Measurements from ENCODE around the gene ZNF521.

Gene ZNF521

DNA sequence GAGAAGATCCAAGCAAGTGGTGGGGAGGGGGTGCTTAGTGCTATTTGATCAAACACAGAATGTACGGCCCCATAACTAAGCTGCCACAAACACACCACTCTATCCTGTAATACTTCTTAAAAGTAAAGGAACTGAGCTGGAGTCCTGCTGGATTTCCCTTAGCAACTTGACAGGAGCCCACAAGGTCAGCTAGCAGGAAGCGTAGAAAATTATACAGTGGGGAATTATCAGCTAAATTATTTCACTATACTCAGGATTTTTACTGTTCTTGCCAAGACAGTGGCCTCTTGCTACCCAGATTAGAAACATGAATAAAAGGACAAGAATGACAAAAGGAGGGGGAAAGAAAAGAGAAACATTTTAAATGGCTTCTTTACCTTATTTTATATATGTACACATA lies 217.1 kb downstream of the ZNF521 start:
- no peak for TF ChIP-seq ZFP3 (CRISPR knock-in tag; IDR thresholded peaks at IDR 0.05)
- TF ChIP-seq GLIS3 (CRISPR knock-in tag; IDR thresholded peaks at IDR 0.05): no peak
- no peak for TF ChIP-seq CSDC2 (CRISPR knock-in tag; IDR thresholded peaks at IDR 0.05)
- TF ChIP-seq TOX (CRISPR knock-in tag; IDR thresholded peaks at IDR 0.05; ENCODE audit: borderline replicate concordance): no peak
- no peak for TF ChIP-seq RARB (CRISPR knock-in tag; IDR thresholded peaks at IDR 0.05)
- no peak for TF ChIP-seq OSR1 (CRISPR knock-in tag; IDR thresholded peaks at IDR 0.05)
- TF ChIP-seq ZNF8 (CRISPR knock-in tag; IDR thresholded peaks at IDR 0.05): no peak
- TF ChIP-seq ZC3H10 (CRISPR knock-in tag; IDR thresholded peaks at IDR 0.05): no peak
- TF ChIP-seq TCF4 (CRISPR knock-in tag; IDR thresholded peaks at IDR 0.05; ENCODE audit: borderline replicate concordance): no peak
- TF ChIP-seq ESRRG (CRISPR knock-in tag; IDR thresholded peaks at IDR 0.05): no peak
- no peak for TF ChIP-seq ZFP30 (CRISPR knock-in tag; IDR thresholded peaks at IDR 0.05)
- no peak for TF ChIP-seq SNAI2 (CRISPR knock-in tag; IDR thresholded peaks at IDR 0.05)
- TF ChIP-seq, protein P1, sequence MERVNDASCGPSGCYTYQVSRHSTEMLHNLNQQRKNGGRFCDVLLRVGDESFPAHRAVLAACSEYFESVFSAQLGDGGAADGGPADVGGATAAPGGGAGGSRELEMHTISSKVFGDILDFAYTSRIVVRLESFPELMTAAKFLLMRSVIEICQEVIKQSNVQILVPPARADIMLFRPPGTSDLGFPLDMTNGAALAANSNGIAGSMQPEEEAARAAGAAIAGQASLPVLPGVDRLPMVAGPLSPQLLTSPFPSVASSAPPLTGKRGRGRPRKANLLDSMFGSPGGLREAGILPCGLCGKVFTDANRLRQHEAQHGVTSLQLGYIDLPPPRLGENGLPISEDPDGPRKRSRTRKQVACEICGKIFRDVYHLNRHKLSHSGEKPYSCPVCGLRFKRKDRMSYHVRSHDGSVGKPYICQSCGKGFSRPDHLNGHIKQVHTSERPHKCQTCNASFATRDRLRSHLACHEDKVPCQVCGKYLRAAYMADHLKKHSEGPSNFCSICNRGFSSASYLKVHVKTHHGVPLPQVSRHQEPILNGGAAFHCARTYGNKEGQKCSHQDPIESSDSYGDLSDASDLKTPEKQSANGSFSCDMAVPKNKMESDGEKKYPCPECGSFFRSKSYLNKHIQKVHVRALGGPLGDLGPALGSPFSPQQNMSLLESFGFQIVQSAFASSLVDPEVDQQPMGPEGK (CRISPR knock-in tag; IDR thresholded peaks at IDR 0.05; ENCODE audit: borderline replicate concordance): no peak
- TF ChIP-seq ISL1 (CRISPR knock-in tag; IDR thresholded peaks at IDR 0.05): no peak
- TF ChIP-seq PPARA (CRISPR knock-in tag; IDR thresholded peaks at IDR 0.05; ENCODE audit: borderline replicate concordance): no peak
- TF ChIP-seq ZNF70 (CRISPR knock-in tag; IDR thresholded peaks at IDR 0.05): no peak
- no peak for TF ChIP-seq CSRNP3 (CRISPR knock-in tag; IDR thresholded peaks at IDR 0.05)
- TF ChIP-seq TSHZ2 (CRISPR knock-in tag; IDR thresholded peaks at IDR 0.05): no peak
- ATAC-seq: no peak

DNA sequence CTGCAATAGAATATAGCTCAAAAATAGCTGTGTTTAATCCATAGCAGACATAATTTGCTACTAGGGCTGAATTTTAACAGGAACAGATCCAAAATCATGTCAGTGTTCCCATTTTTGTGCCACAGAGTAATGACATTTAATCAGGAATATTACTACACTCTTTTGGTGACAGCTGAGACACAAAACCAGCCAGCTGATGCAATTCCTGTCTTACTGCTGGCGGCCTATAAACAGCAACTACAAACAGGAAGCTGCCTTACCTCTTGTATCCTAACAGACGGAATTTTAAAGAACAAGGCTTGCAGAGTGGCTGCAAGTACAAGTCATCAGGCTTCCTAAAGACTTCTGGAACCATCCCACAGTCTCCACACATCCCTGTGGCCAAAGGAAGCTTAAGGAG lies 218.1 kb downstream of the ZNF521 start:
- no peak for ATAC-seq
- no peak for TF ChIP-seq PPARA (CRISPR knock-in tag; IDR thresholded peaks at IDR 0.05; ENCODE audit: borderline replicate concordance)
- no peak for TF ChIP-seq POU6F1 (CRISPR knock-in tag; IDR thresholded peaks at IDR 0.05; ENCODE audit: borderline replicate concordance, low read depth)
- TF ChIP-seq ISL1 (CRISPR knock-in tag; IDR thresholded peaks at IDR 0.05): no peak
- TF ChIP-seq ARNTL (CRISPR knock-in tag; IDR thresholded peaks at IDR 0.05; ENCODE audit: borderline replicate concordance, low read depth): no peak
- no peak for TF ChIP-seq SNAI2 (CRISPR knock-in tag; IDR thresholded peaks at IDR 0.05)
- TF ChIP-seq BACH2 (CRISPR knock-in tag; IDR thresholded peaks at IDR 0.05; ENCODE audit: borderline replicate concordance): no peak
- no peak for TF ChIP-seq TCF4 (CRISPR knock-in tag; IDR thresholded peaks at IDR 0.05; ENCODE audit: borderline replicate concordance)
- no peak for TF ChIP-seq TSHZ2 (CRISPR knock-in tag; IDR thresholded peaks at IDR 0.05)
- TF ChIP-seq ZNF565 (CRISPR knock-in tag; conservative IDR thresholded peaks at IDR 0.05; ENCODE audit: low read depth): no peak
- TF ChIP-seq, protein P1 (CRISPR knock-in tag; IDR thresholded peaks at IDR 0.05; ENCODE audit: borderline replicate concordance): no peak
- TF ChIP-seq RARB (CRISPR knock-in tag; IDR thresholded peaks at IDR 0.05): no peak
- TF ChIP-seq ESRRG (CRISPR knock-in tag; IDR thresholded peaks at IDR 0.05): no peak
- no peak for TF ChIP-seq CREB5 (CRISPR knock-in tag; IDR thresholded peaks at IDR 0.05; ENCODE audit: low read depth)
- no peak for TF ChIP-seq ZNF8 (CRISPR knock-in tag; IDR thresholded peaks at IDR 0.05)
- no peak for TF ChIP-seq ZFP30 (CRISPR knock-in tag; IDR thresholded peaks at IDR 0.05)
- TF ChIP-seq ZNF70 (CRISPR knock-in tag; IDR thresholded peaks at IDR 0.05): no peak
- no peak for TF ChIP-seq CSDC2 (CRISPR knock-in tag; IDR thresholded peaks at IDR 0.05)
- no peak for TF ChIP-seq ZFP3 (CRISPR knock-in tag; IDR thresholded peaks at IDR 0.05)
- TF ChIP-seq TOX (CRISPR knock-in tag; IDR thresholded peaks at IDR 0.05; ENCODE audit: borderline replicate concordance): no peak

Data from SK-N-SH treated with all-trans-retinoic acid at 6 μM for 48 hours (cell line).